Left cardiac atrium (tissue), 4 donors: ENCODE measurements around the gene SSR2. TPM values are rescaled to one million over a fixed set of nuclear protein-coding genes. Genes with fewer than 3 reads are reported as not detected.

Experiments
- ATAC-seq, 2 donors: fragments of 200-7000 bp; cut with Tn5 transposase; one replicate each; pipeline ENCODE4 v1.9.1; 2020; ENCODE audit warnings: mild to moderate bottlenecking in 2 of 2, moderate library complexity in 2 of 2
- DNase-seq: peaks from one replicate; pipeline ENCODE4 v3.0.0-alpha.2; 2020
- intact Hi-C, 2 donors: fragments of 100-400 bp; cut with DNase I; formaldehyde crosslinking; loops; one replicate each; pipeline versions ENCODE4 v1.14.1 to v1.15.1; 2022 to 2023
- long read RNA-seq: library from polyadenylated mRNA; unstranded; transcript quantifications from one replicate; pipeline ENCODE4 v2.0.0, GENCODE V29; 2021
- total RNA-seq, 2 donors: library from RNA; stranded (reverse); fragmentation: NEBNext Ultra II Directional; extraction: Animal tissue kit (Norgen Biotek cat#: 25700); gene quantifications; one replicate each; pipeline ENCODE4 v1.2.1, GENCODE V29; 2021
- donor health status: DM: no; HTN: yes; CAD: no.
- donor health status: DM: no; HTN: yes; CAD: no; lungs with severe emphysema.
- donor health status: DM: yes; HTN: yes; CAD: no.
- donor health status: Dilated cardiomyopathy.

The SSR2 gene
- total RNA-seq = 100 to 1,000 TPM; 101 to 127 TPM
- long read RNA-seq, transcript SSR2-201 (6 exons, 1,116 nt) = major isoform, 69 of 86 reads
- long read RNA-seq, partial matches to known transcripts = 8 of 86 reads
- long read RNA-seq, other reads (novel, unspliced or antisense) = 6 of 86 reads

DNA sequence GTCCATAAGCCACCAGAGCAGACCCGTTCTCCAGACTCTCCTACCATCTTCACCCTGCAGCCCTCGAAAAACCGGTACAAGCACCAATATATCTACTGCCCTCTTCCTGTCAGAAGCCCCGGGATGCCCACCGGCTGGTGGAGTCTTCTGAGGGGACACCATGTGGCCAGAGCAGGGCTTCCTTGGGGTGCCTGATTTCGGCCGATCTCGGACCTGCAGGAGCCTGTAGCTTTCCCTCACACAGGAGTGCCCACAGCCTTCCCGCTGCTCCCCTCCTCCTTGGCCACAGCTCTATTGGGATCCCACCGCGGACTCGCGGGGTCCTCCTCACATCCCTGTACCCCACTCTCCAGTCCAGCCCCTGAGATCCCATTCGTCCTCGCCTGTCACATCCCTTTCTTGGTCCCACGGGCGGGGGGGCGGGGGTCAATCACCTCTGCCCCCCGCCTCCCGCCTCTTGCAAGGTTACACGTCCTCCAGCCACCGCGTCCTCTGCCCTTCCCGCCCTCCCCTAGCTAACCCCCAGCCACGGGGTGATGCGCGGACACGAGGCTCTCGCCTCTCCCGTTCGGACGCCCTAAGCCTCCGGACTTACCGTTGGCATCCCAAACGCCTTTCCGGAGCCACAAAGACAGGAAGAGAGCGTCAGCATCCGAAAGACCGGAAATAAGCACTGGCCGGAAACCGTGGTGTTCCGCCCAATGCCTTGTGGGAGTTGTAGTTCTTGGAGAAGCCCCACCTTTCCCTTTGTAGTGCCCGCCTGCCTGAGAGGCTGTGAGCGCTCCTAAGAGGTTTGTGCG lies at the start of gene SSR2:
SSR2 (minus strand) TSS at position 659 of the 800 bp plus-strand sequence. CDS start 784 bp downstream, outside the sequence.
- intact Hi-C loops = no loop called here
- peak; percentile 98 to 99 for ATAC-seq
- peak; percentile 91 for DNase-seq

DNA sequence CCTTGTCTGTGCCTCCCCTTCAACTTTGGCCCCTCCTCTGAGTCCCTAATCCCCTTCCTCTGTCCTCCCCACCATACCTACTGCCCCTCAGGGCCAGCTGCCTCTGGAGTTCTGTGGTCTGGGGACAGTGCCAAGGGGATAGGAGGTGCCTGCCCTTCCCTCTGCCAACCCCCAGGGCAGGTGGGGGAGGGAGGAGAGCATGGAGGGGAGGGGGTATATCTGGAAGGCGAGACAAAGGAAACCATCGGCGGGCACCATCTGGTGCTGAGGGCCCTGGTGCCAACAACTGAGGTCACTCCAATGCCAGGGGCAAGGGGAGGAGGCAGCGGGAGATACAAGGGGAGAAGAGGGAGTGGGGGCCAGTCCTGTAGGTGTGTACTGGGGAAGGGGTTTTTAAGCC lies 49.8 kb upstream of the SSR2 start:
- ATAC-seq (peak in 1 of 2 donors; percentile 6), DNase-seq (no peak)
- intact Hi-C loops = no loop called here

DNA sequence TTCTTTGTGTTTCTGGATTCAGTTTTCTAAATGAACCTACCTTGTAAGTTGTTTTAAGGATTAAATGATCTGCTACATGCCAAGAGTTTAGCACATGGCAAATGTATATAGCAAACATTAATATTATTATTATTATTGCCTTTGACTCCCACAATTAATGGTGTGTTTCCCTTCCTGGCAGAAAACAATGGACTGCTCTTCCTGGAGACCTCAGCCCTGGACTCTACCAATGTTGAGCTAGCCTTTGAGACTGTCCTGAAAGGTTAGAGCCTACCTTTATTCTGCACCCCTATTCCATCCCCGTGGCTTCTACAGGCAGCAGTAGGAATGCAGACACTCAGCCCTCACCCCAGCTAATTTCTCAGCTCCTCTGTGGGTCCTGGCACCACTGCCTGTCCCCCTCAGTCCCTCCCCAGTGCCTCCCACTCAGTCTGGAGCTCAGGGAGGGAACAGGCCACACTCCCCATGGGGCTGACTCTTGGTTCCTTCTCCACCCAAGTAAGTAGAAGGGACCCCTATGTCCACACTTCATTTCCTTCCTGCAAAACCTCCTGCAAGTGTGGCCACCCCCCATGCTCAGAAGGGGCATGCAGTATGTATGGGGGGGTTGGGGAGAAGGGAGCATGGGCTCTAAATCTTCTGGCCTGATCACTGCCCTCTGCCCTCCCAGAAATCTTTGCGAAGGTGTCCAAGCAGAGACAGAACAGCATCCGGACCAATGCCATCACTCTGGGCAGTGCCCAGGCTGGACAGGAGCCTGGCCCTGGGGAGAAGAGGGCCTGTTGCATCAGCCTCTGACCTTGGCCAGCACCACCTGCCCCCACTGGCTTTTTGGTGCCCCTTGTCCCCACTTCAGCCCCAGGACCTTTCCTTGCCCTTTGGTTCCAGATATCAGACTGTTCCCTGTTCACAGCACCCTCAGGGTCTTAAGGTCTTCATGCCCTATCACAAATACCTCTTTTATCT lies 49.0 kb upstream of the SSR2 start:
- intact Hi-C loops = no loop called here
- no peak for DNase-seq
- ATAC-seq = peak in 1 of 2 donors; percentile 28

DNA sequence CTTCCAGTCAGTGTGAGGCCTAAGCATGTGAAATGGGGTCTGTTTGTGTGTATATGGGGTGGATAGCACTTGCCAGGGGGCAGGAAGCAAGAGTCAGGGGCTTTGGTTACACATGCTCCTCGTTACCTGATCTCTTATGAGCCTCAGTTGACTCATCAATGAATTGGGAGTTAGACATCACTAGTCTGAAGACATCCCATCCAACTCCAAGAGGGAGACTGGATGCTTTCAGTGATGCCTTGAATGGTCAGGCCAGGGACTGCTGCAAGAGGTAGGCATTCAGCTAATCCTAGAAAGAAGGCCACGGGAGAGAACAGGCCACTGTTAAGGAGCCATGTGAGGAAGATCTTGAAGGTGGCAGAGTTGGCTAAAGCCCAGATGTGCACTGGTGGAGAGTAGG lies 46.5 kb upstream of the SSR2 start:
- DNase-seq = no peak
- intact Hi-C loops = no loop called here
- no peak for ATAC-seq

DNA sequence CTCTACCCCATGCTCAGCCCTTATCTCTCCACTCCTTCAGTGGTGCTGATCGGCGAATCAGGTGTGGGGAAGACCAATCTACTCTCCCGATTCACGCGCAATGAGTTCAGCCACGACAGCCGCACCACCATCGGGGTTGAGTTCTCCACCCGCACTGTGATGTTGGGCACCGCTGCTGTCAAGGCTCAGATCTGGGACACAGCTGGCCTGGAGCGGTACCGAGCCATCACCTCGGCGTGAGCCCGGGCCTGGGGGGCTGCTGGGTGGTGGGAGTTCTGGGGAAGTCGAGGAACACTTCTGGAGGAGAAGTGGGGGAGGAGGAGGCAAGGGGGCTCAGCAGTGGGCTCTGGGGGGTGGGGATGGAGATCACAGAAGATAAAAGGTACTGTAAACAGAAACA lies 45.1 kb upstream of the SSR2 start:
- DNase-seq (no peak), ATAC-seq (no peak)
- intact Hi-C loops = no loop called here

DNA sequence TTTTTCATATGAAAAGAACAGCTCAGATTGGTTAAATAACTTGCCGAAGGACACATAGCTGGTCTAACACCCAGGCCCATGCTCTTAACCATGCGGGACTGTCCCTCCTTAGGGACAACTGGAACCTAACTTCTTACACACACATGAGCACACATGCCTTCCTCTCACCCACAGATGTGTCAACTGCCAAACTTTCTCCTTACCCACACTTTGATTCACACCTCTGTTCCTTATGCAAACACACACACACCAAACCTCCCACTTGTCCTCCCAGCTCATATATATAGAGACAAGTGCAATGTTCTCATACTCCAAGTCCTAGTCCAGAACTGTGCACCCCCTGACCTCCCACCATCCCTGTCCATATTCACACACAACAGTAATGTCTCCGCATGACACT lies 44.5 kb upstream of the SSR2 start:
- no peak for DNase-seq
- intact Hi-C loops = no loop called here
- ATAC-seq = no peak

DNA sequence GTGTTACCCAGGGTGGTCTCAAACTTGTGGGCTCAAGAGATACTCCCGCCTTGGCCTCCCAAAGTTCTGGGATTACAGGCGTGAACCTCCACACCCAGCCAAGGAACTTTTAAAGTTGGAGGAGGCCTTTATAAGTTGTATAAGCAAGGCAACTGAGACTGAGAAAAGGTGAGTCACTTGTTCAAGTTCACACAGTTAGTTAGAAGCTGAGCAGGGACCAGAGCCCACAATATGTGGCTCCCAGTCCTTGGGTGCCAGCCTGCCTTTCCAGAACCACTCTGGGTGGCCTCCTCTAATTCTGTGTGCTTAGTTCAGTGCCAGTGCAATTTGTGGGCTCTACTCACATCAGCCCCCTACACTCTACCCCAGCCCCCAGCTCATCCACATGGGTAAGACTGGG lies 43.9 kb upstream of the SSR2 start:
- intact Hi-C loops = no loop called here
- DNase-seq (no peak), ATAC-seq (no peak)

DNA sequence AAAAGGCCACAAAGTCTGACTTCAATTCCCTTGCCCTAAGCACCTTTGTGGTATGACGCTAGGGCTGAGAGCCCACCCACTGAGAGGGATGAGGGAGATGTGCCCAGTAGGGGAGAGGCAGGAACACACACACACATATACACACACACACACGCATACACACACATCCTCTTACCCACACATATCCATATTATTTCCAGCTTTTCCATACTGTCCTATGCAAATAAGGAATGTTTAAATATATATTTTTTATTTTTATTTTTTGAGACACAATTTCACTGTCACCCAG lies 43.2 kb upstream of the SSR2 start:
- ATAC-seq (no peak), DNase-seq (no peak)
- intact Hi-C loops = no loop called here

DNA sequence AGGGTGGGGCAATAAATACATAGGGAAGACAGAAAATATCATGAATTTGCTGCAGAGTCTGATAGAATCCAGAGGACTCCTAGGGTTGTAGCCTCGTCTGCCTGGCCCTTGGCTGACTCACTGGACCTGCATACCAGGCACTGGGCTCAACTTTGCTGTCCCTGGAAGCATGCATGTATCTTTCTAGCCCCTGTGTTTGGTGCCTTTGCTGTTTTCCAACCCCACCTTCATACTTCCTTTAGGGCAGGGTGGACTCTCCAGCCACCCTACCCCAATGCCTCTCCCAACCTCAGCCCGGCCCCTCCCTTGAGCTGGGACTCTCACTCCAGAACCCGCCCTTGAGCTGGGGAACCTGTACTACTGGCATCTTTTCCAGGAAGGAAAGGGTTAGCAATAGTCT lies 41.4 kb upstream of the SSR2 start:
- no peak for DNase-seq
- intact Hi-C loops = no loop called here
- no peak for ATAC-seq

DNA sequence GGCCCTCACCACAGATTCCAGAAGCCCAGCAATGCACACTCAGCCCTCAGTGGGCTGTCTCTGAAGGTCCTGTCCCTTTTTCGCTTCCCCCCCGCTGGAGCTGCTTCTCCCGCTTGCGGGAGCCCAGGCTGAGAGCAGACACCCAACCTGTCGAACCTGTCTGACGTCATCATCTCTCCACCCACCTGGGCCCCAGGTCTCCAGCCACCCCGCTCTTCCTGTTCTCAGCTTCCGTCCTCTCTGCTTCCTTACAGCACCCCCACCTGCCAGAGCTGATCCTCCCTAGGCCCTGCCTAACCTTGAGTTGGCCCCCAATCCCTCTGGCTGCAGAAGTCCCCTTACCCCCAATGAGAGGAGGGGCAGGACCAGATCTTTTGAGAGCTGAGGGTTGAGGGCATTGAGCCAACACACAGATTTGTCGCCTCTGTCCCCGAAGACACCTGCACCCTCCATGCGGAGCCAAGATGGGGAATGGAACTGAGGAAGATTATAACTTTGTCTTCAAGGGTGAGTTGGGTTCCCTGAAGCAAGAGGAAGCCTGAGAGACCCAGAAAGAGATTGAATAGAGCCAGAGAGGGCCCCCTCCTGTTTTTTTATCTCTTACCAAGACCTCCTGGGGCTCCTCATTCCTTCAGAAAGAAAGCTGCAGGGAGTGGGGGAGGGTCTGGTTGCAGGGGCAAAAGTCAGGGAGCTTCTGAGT lies 40.3 kb upstream of the SSR2 start, which contains the start of gene RAB25:
RAB25 (plus strand) TSS at position 224 of the 700 bp plus-strand sequence; CDS start at position 465, 241 bp downstream.
- DNase-seq (no peak), ATAC-seq (no peak)
- intact Hi-C loops = no loop called here

DNA sequence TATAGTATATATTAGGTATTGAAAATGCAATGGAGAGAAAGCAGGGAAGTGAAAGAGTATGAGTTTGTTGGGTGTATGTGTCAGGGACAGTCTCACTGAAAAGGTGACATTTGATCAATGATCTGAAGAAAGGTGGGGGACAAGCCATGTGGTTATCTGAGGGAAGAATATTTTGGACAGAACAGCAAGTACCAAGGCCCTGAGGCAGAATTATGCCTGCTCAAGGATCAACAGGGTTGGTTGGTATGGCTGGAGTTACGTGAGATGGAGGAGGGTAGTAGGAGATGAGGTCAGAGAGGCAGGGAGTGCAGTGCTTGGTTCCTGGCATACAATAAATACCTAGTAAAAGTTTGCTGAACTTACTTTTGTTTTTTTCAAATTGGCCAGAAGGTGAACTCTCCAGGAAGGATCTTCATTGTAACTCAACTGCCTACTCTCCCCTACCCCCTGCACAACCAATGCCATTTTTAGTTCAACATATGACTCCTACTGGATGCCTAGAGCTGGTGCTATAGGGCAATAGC lies 35.6 kb upstream of the SSR2 start:
- intact Hi-C loops = no loop called here
- no peak for ATAC-seq
- no peak for DNase-seq

DNA sequence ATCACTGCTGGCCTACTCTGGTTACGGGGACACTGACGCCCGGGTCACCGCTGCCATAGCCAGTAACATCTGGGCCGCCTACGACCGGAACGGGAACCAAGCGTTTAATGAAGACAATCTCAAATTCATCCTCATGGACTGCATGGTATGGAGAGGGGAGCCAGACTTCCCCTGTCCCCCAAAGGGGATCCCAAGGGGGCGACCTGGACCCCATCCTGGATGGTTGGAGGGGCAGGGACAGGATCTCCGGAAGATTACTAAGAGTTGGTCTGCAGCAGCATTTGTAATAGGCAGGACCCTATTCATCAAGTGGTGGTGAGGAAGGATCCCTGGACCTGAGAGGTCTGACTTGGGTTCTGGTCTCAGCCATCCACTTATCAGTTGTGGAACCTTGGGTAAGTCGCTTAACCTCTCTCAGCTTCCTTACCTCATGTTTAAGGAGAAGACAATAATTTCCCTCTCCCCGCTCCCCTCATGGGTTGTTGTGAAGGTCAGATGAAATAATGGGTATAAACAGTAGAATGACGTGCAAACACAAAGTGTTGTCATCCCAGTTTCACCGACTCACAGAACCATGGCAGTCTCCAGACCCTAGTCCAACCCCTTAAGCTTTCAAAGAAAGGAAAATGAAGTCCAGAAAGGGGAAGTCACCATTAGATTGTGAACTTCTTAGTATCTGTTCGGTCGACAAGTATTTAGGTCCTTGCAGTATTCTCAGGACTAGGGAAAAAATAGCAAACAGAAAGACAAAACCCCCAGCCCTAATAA lies 34.7 kb upstream of the SSR2 start:
- no peak for DNase-seq
- no peak for ATAC-seq
- intact Hi-C loops = no loop called here

DNA sequence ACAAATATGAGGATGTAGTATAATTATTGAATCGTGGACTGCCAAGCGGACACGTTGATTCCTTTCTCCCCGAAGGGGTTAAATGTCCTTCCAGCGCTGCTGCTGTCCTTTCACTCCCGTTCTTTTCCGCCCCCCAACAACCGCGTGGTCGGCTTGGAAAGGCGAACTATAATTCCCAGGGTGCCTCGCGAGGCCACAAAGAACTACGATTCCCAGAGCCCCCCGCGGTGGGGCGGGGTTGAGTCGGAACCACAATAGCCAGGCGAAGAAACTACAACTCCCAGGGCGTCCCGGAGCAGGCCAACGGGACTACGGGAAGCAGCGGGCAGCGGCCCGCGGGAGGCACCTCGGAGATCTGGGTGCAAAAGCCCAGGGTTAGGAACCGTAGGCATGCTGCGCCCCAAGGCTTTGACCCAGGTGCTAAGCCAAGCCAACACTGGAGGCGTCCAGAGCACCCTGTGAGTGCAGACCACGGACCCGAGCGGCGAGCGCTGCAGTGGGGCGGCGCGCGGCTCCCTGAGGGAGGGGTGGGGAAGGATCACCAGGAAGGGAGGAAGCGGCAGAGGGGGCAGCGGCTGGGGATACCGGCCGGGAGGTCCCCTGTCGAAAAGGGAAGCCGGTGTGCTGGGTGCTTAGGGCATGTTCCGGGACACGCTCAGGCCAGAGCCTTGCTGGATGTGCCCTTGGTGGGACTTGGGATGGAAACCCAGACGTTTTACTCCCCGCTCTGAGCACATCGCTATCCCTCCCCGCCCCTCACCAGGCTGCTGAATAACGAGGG lies 33.9 kb upstream of the SSR2 start, which contains the start of gene LAMTOR2:
LAMTOR2 (plus strand) TSS at position 283 of the 781 bp plus-strand sequence; CDS start at position 391, 108 bp downstream.
- peak; percentile 99 for DNase-seq
- intact Hi-C loops = no loop called here
- peak; percentile 92 to 93 for ATAC-seq

DNA sequence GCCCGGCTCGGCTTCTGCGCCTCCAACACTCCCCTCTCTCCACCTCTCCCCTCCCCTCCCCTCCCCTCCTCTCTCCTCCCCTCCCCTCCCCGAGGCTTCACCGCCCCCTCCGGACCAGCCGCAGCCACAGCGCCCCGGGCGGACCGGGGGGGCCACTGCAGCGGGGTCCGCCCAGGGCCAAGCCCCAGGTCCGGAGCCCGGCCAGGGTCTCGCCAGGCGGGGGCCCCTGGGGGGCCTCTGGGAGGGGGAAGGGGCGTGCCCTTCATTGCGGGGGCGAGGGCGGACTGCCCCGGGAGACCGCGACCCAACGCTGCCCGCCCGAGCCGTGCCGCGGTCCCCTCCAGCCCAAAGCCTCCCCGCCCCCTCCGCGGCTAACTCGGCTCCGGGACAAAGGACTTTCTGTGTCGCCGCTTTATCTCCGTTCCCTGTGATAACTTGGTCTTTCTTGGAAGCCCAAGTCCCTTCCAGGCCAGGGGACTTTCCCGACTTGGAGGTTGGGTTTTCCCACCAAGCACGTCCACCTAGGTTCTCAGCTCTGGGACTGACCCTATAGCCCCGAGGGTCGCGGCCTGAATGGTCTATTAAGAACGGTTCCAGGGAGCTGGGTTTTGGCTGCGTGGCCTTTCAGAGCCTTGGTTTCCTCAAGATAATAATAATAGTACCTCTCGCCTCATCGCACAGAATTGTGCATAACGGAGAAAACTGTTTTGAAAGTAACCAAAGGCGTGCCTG lies 33.2 kb upstream of the SSR2 start, which contains the start of gene UBQLN4:
UBQLN4 (minus strand) TSS at position 31 of the 732 bp plus-strand sequence. CDS start 97 bp downstream, outside the sequence.
- peak; percentile 90 for DNase-seq
- ATAC-seq = peak; percentile 83 to 86
- intact Hi-C loops = no loop called here

DNA sequence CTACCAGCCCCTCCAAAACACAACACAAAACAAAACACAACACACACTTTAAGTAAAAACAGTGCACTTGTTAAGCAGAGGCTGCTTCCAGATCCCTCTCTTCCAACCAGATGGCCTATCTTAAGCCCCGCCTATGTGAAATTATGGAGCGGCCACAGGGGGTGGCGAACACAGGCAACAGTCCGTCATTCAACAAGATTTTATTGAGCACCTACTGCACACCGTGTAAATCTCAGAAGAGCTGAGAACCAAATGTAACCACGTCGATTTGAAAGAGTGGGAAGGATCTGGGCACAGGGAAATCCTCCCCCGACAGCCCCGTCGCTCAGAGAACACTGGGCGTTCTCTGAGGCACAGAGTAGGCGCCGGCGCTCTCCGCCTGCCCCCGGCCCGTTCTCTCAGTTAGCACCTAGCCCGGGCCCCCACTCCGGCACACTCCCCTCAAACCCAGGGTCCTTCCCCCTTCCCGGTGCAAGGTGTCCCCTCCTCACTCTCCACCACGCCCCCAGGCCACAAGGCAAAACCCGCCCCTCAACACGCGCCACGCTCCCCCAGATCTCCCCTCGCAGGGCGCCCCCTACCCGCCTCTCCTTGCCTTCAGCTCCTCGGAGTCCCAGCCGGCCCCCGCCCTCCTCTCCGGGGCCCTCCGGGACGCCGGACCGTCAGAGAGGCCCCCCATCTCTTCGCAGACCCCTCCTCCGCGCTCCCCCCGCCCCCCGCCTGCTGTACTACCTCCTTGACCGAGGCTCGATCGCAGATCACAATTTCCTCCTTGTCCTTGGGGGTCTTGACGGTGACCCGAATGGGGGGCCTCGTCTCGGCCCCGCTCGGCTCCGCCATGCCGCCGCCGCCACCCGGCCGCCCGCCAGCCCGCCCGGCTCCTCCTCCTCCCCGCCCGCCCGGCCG lies 32.4 kb upstream of the SSR2 start:
- DNase-seq (peak; percentile 71), ATAC-seq (peak; percentile 3 to 13)
- intact Hi-C loops = no loop called here
